Neural crest cell (in vitro differentiated cells): Measurements from ENCODE around the gene INTS1. TPM values are rescaled to one million over a fixed set of nuclear protein-coding genes. Genes with fewer than 3 reads are reported as not detected.

Experiments
- DNase-seq: peaks from one replicate; pipeline ENCODE4 v3.0.0; 2021; ENCODE audit warnings: low read depth, mixed read lengths, low spot score
- H3K27ac Mint-ChIP-seq: one replicate; pipeline ENCODE4 v1.8.0; 2021; ENCODE audit warnings: mild to moderate bottlenecking, mixed read lengths; ENCODE audit not compliant: unreplicated experiment
- H3K27me3 Mint-ChIP-seq: 2 replicates; pipeline ENCODE4 v1.8.0; 2021; ENCODE audit warnings: low read depth, mild to moderate bottlenecking, mixed read lengths
- H3K36me3 Mint-ChIP-seq: 2 replicates; pipeline ENCODE4 v1.8.0; 2021; ENCODE audit warnings: low read depth, mild to moderate bottlenecking, mixed read lengths
- H3K4me1 Mint-ChIP-seq: 2 replicates; pipeline ENCODE4 v1.8.0; 2021; ENCODE audit warnings: mixed read lengths
- H3K4me3 Mint-ChIP-seq: one replicate; pipeline ENCODE4 v1.8.0; 2021; ENCODE audit warnings: mild to moderate bottlenecking, mixed read lengths
- H3K9me3 Mint-ChIP-seq: 2 replicates; pipeline ENCODE4 v1.8.0; 2021; ENCODE audit warnings: mixed read lengths
- total RNA-seq: library from RNA; stranded (reverse); gene quantifications from 2 replicates; pipeline ENCODE4 v1.2.1, GENCODE V29; 2021
- TF ChIP-seq, protein P1 (sequence below): fragments of 200-600 bp; sonication (generic); conservative IDR thresholded peaks from 2 replicates; pipeline ENCODE4 v1.5.0; 2021; ENCODE audit warnings: antibody characterized with exemption, mild to moderate bottlenecking

INTS1 gene
- total RNA-seq, 1 donor from 2014 or later: 134 TPM

- H3K4me3 Mint-ChIP-seq: no peak overlapping the region
- no peak for DNase-seq
- TF ChIP-seq, protein P1, sequence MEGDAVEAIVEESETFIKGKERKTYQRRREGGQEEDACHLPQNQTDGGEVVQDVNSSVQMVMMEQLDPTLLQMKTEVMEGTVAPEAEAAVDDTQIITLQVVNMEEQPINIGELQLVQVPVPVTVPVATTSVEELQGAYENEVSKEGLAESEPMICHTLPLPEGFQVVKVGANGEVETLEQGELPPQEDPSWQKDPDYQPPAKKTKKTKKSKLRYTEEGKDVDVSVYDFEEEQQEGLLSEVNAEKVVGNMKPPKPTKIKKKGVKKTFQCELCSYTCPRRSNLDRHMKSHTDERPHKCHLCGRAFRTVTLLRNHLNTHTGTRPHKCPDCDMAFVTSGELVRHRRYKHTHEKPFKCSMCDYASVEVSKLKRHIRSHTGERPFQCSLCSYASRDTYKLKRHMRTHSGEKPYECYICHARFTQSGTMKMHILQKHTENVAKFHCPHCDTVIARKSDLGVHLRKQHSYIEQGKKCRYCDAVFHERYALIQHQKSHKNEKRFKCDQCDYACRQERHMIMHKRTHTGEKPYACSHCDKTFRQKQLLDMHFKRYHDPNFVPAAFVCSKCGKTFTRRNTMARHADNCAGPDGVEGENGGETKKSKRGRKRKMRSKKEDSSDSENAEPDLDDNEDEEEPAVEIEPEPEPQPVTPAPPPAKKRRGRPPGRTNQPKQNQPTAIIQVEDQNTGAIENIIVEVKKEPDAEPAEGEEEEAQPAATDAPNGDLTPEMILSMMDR: no peak
- H3K9me3 Mint-ChIP-seq: no peaks in the 10 kb centered on the region
- H3K27me3 Mint-ChIP-seq: peaks cover 26% of the 10 kb centered on the region
- H3K27ac Mint-ChIP-seq: no peak overlapping the region
- H3K36me3 Mint-ChIP-seq: no peaks in the 10 kb centered on the region
- peaks cover 4% of the 10 kb centered on the region for H3K4me1 Mint-ChIP-seq
These were observed 75.2 kb downstream of the INTS1 start for GRCh38 chr7:1428941-1429501.

DNA sequence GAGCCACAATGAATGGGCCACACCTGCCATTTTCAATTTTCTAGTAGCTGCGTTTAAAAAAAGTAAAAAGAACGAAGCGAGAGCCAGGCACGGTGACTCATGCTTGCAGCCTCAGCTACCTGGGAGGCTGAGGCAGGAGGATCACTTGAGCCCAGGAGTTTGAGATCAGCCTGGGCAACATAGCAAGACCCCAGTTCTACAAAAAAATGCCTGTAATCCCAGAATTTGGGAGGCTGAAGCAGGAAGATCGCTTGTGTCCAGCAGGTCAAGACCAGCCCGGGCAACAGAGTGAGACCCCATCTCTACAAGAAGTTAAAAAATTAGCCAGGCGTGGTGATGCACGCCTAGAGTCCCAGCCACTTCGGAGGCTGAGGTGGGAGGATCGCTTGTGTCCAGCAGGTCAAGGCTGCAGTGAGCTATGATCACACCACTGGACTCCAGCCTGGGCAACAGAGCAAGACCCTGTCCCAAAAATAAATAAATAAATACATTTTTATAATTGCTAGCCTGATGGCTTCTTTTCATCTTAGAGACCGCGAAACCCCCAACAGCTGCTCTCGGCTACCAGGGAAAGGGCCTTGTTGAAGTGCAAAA is 77.0 kb downstream of the INTS1 start:
- TF ChIP-seq, protein P1: no peak
- Mint-ChIP-seq H3K36me3 (no peaks in the 10 kb centered on the region), H3K4me1 (no peaks in the 10 kb centered on the region), H3K27me3 (peaks cover 34% of the 10 kb centered on the region), H3K4me3 (no peak overlapping the region), H3K9me3 (no peaks in the 10 kb centered on the region), H3K27ac (no peak overlapping the region)
- no peak for DNase-seq

GRCh38 chr7:1426474-1426873 is 77.7 kb downstream of the INTS1 start:
- no peak for DNase-seq
- Mint-ChIP-seq H3K27me3 (peaks cover 32% of the 10 kb centered on the region), H3K27ac (no peak overlapping the region), H3K4me3 (no peak overlapping the region), H3K9me3 (no peaks in the 10 kb centered on the region), H3K4me1 (no peaks in the 10 kb centered on the region), H3K36me3 (no peaks in the 10 kb centered on the region)
- TF ChIP-seq, protein P1: no peak

DNA sequence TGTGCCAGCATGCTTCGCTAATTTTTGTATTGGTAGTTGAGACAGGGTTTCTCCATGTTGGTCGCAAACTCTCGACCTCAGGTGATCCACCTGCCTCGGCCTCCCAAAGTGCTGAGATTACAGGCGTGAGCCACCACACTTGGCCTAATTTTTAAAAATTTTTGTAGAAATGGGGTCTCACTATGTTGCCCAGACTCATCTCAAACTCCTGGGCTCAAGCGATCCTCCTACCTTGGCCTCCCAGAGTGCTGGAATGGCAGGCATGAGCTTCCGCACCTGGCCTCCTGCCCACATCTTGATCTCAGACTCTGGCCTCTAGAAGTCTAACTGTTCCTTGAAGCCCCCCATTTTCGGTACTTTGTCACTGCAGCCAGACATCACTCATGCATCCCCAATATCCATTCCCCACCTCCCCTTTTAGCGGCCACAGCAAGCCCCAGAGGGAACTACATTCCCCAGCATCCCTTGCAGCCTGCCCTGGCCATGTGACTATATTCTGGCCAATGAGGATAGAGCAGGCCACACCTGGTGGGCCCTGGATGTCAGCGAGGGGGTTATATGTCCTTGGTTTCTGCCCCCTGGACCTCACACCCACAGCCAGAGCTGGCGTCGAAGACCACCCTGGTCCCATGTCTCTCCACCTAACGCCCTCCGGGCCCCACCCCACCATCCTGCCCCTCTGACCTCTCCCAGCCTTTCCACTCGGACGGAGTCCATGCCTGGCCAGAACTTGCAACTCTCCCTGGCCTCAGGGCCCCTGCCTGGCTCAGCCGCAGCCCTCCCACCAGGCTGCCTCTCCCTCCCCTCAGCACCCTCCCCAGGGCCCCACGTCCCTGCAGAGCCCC is 78.7 kb downstream of the INTS1 start:
- Mint-ChIP-seq H3K27me3 (peaks cover 27% of the 10 kb centered on the region), H3K27ac (no peak overlapping the region), H3K9me3 (no peaks in the 10 kb centered on the region), H3K4me3 (no peak overlapping the region), H3K4me1 (no peaks in the 10 kb centered on the region), H3K36me3 (no peaks in the 10 kb centered on the region)
- TF ChIP-seq, protein P1: no peak
- no peak for DNase-seq

GRCh38 chr7:1424041-1424440 is 80.1 kb downstream of the INTS1 start:
- no peaks in the 10 kb centered on the region for H3K36me3 Mint-ChIP-seq
- no peak overlapping the region for H3K27ac Mint-ChIP-seq
- DNase-seq: no peak
- H3K4me1 Mint-ChIP-seq: no peaks in the 10 kb centered on the region
- H3K27me3 Mint-ChIP-seq: peaks cover 31% of the 10 kb centered on the region
- no peak overlapping the region for H3K4me3 Mint-ChIP-seq
- H3K9me3 Mint-ChIP-seq: no peaks in the 10 kb centered on the region
- TF ChIP-seq, protein P1: no peak
